Motor neuron (in vitro differentiated cells): ENCODE results near the gene DACT2. TPM values are rescaled to one million over a fixed set of nuclear protein-coding genes. Genes with fewer than 3 reads are reported as not detected.

ENCODE experiments used
- ATAC-seq, 8 experiments: fragments of 200-7000 bp; cut with Tn5 transposase; replicated peaks in 6 of 8; 2 replicates each; pipeline ENCODE4 v1.8.0; 2021; ENCODE audit warnings: mild to moderate bottlenecking in 8 of 8, moderate library complexity in 8 of 8
- H3K27ac ChIP-seq, 2 donors: fragments of 250-450 bp; sonication (Bioruptor Pico); 2 replicates each; pipeline ENCODE4 v1.9.0; 2021; ENCODE audit warnings: antibody characterized with exemption in 2 of 2, mild to moderate bottlenecking in 2 of 2, moderate library complexity in 1 of 2
- H3K4me1 ChIP-seq, 2 donors: fragments of 250-450 bp; sonication (Bioruptor Pico); replicated peaks in 1 of 2; 2 replicates each; pipeline ENCODE4 v1.6.1; 2021; ENCODE audit warnings: antibody characterized with exemption in 2 of 2, mild to moderate bottlenecking in 2 of 2, moderate library complexity in 1 of 2
- H3K4me3 ChIP-seq, 5 donors: fragments of 250-450 bp; sonication (Bioruptor Pico); 2 replicates each; pipeline ENCODE4 v1.9.0; 2021; ENCODE audit warnings: antibody characterized with exemption in 5 of 5, mild to moderate bottlenecking in 5 of 5, moderate library complexity in 4 of 5
- WGBS, 10 experiments: fragments of 450-650 bp; shearing (Covaris generic); methylation state at CpG; one replicate each; pipeline ENCODE4 v1.0.0; 2022; 5-methylcytosine and 5-hydroxymethylcytosine counted together
- in situ Hi-C, 9 experiments: fragments of 400-800 bp; cut with MboI; loops; one replicate each; pipeline ENCODE4 v1.15.0; 2021; ENCODE audit warnings: low sequenced_read_pairs in 9 of 9, low pct_unique_long_range_greater_than_20kb in 2 of 9; ENCODE audit not compliant: unreplicated experiment in 9 of 9
- total RNA-seq, 8 experiments: library from RNA; unstranded; fragments of 300-600 nt; gene quantifications; 2 replicates each; pipeline versions ENCODE4 v1.2.3 to v1.2.4, GENCODE V29; 2022

DACT2 gene
- total RNA-seq, 8 experiments from 2014 or later, result 0.20 to 7.4 (median 1.1) TPM; not detected in 2

GRCh38 chr6:168261234-168261633 is 58.3 kb downstream of the DACT2 start:
- 20 to 88% (median 67%) methylated on average over 1 to 5 of the region's 12 CpGs; no CpG with 5 or more reads in 5 of the 10 experiments for WGBS, 10 experiments
- Histone ChIP-seq H3K4me3 (no peak overlapping the region), H3K4me1 (peaks cover 3 to 29% of the 10 kb centered on the region in 2 donors), H3K27ac (no peak overlapping the region)
- no peak for ATAC-seq
- in situ Hi-C loops, result no loop called here

- in situ Hi-C loops, result no loop called here
- Histone ChIP-seq H3K4me1 (peaks cover 3 to 29% of the 10 kb centered on the region in 2 donors), H3K27ac (no peak overlapping the region), H3K4me3 (no peak overlapping the region)
- ATAC-seq, result no peak
- 60 to 90% (median 80%) methylated on average over 1 to 7 of the region's 24 CpGs; no CpG with 5 or more reads in 4 of the 10 experiments for WGBS, 10 experiments
These were observed 59.1 kb downstream of the DACT2 start for GRCh38 chr6:168260420-168260987.

- WGBS, 10 experiments, result 91 to 100% (median 95%) methylated on average over 2 to 8 of the region's 15 CpGs; no CpG with 5 or more reads in 4 of the 10 experiments
- Histone ChIP-seq H3K4me3 (no peak overlapping the region), H3K4me1 (peaks cover 0 to 24% of the 10 kb centered on the region in 2 donors), H3K27ac (no peak overlapping the region)
- no peak for ATAC-seq
- in situ Hi-C loops, result no loop called here
These were observed 60.8 kb downstream of the DACT2 start for GRCh38 chr6:168258795-168259194.

GRCh38 chr6:168256940-168257339 is 62.6 kb downstream of the DACT2 start:
- in situ Hi-C loops, result no loop called here
- no peak overlapping the region for H3K27ac ChIP-seq
- H3K4me3 ChIP-seq, result no peak overlapping the region
- no peak for ATAC-seq
- H3K4me1 ChIP-seq, result peaks cover 0 to 28% of the 10 kb centered on the region in 2 donors

Other genes with a start within 250 kb of the DACT2 start
- 1 to 10 TPM in 1 of 8 experiments, under 1 TPM in 6, not detected in 1; 0.11 to 1.0 (median 0.18) TPM for gene FRMD1, start 240.6 kb downstream of the DACT2 start, total RNA-seq
- 10 to 100 TPM in 1 of 8 experiments, 1 to 10 TPM in 1, under 1 TPM in 4, not detected in 2; 0.15 to 31.4 (median 0.94) TPM for gene SMOC2, start 121.4 kb upstream of the DACT2 start, total RNA-seq